Measurements from ENCODE around the gene GFM2.
"Not testable (repeated sequence)": the region's sequence is repeated elsewhere in the genome, so short reads cannot be mapped to it uniquely, and the experiment has no call there.

The GFM2 gene

DNA sequence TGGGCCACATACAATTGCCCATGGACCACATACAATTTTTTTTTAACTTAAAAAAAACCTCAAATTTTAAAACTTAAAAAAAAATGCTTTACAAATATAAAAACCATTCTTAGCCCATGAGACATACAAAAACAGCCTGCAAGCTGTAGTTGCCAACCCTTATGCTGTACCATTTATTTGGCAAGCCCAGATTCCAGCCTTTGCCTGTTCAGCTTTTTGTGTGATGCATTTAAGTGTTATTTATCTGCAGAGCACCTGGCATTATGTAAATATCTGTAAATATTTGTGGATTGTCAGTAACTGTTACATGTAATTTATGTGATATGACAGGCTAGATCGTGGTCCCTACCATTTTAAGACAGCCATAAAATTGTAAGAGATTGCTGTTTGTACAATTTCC, 49.3 kb downstream of the GFM2 start:
- peak; percentile 19 for DNase-seq

DNA sequence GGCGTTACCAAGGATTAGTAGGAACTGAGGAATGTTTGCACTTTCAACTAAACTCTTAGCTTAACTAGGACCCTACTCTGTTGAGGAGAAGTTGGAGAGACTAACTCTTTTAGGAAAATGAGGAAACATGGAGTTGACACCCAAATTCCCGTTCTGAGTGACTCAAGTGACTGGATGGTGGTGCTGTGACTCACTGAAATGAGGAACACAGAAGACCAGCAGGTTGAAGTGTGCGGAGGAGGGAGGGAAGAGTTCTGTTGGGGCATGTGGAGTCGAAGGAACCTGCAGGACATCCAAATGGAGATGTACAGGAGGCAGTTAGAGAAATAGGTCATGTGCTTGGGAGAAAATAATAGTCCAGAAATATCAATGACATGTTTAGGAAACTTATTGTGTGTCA, 73.7 kb downstream of the GFM2 start:
- no peak for DNase-seq

- no peak for DNase-seq
Observed at GRCh38 chr5:74686962-74687751, 79.8 kb downstream of the GFM2 start.

GRCh38 chr5:74685979-74686631, 80.8 kb downstream of the GFM2 start:
- DNase-seq = no peak

- DNase-seq = peak; percentile 82
Observed at GRCh38 chr5:74684900-74685851, 81.7 kb downstream of the GFM2 start, which contains the start of gene HEXB. HEXB (plus strand) TSS chr5:74685233; CDS start chr5:74685261, 28 bp downstream.

- no peak for DNase-seq
Observed at GRCh38 chr5:74679966-74680365, 87.0 kb downstream of the GFM2 start.

- DNase-seq = not testable (repeated sequence)
Observed at GRCh38 chr5:74679300-74679699, 87.6 kb downstream of the GFM2 start.

- not testable (repeated sequence) for DNase-seq
Observed at GRCh38 chr5:74678123-74678522, 88.8 kb downstream of the GFM2 start.

- DNase-seq = not testable (repeated sequence)
Observed at GRCh38 chr5:74676466-74676865, 90.5 kb downstream of the GFM2 start.

- DNase-seq = peak; percentile 14
Observed at GRCh38 chr5:74673011-74673790, 93.7 kb downstream of the GFM2 start.

GRCh38 chr5:74672215-74672877, 94.6 kb downstream of the GFM2 start:
- DNase-seq = no peak

Data from COR-L47 (cell line).